Measurements from ENCODE around the gene ADGRV1.
A peak's percentile ranks its signal among the peaks of the same experiment; 100 is the strongest.
"Not testable (repeated sequence)": the region's sequence is repeated elsewhere in the genome, so short reads cannot be mapped to it uniquely, and the experiment has no call there.

The ADGRV1 gene

GRCh38 chr5:90746119-90746518, 187.5 kb downstream of the ADGRV1 start:
- no peak for DNase-seq (ENCODE audit: low spot score)

GRCh38 chr5:90747175-90747574, 188.6 kb downstream of the ADGRV1 start:
- no peak for DNase-seq (ENCODE audit: low spot score)

- no peak for DNase-seq (ENCODE audit: low spot score)
Observed at GRCh38 chr5:90747693-90748092, 189.1 kb downstream of the ADGRV1 start.

GRCh38 chr5:90759119-90759518, 200.5 kb downstream of the ADGRV1 start:
- DNase-seq (ENCODE audit: low spot score): no peak

- no peak for DNase-seq (ENCODE audit: low spot score)
Observed at GRCh38 chr5:90767710-90768109, 209.1 kb downstream of the ADGRV1 start.

GRCh38 chr5:90770006-90770541, 211.5 kb downstream of the ADGRV1 start:
- DNase-seq (ENCODE audit: low spot score): not testable (repeated sequence)

GRCh38 chr5:90777959-90778358, 219.4 kb downstream of the ADGRV1 start:
- DNase-seq (ENCODE audit: low spot score): no peak

- peak; percentile 28 for DNase-seq (ENCODE audit: low spot score)
Observed at GRCh38 chr5:90783460-90784333, 225.1 kb downstream of the ADGRV1 start.

- DNase-seq (ENCODE audit: low spot score): no peak
Observed at GRCh38 chr5:90786756-90787155, 228.2 kb downstream of the ADGRV1 start.

- no peak for DNase-seq (ENCODE audit: low spot score)
Observed at GRCh38 chr5:90792725-90793124, 234.1 kb downstream of the ADGRV1 start.

GRCh38 chr5:90793183-90793582, 234.6 kb downstream of the ADGRV1 start:
- DNase-seq (ENCODE audit: low spot score): no peak

GRCh38 chr5:90796919-90797318, 238.3 kb downstream of the ADGRV1 start:
- DNase-seq (ENCODE audit: low spot score): not testable (repeated sequence)

- DNase-seq (ENCODE audit: low spot score): not testable (repeated sequence)
Observed at GRCh38 chr5:90800082-90800481, 241.5 kb downstream of the ADGRV1 start.

GRCh38 chr5:90800515-90800914, 241.9 kb downstream of the ADGRV1 start:
- not testable (repeated sequence) for DNase-seq (ENCODE audit: low spot score)

GRCh38 chr5:90802474-90803317, 244.1 kb downstream of the ADGRV1 start:
- DNase-seq (ENCODE audit: low spot score): peak; percentile 57

- DNase-seq (ENCODE audit: low spot score): no peak
Observed at GRCh38 chr5:90803381-90803780, 244.8 kb downstream of the ADGRV1 start.

GRCh38 chr5:90803876-90804275, 245.3 kb downstream of the ADGRV1 start:
- DNase-seq (ENCODE audit: low spot score): no peak

- DNase-seq (ENCODE audit: low spot score): no peak
Observed at GRCh38 chr5:90807496-90807895, 248.9 kb downstream of the ADGRV1 start.

- no peak for DNase-seq (ENCODE audit: low spot score)
Observed at GRCh38 chr5:90809311-90810056, 250.9 kb downstream of the ADGRV1 start.

GRCh38 chr5:90810211-90810610, 251.6 kb downstream of the ADGRV1 start:
- no peak for DNase-seq (ENCODE audit: low spot score)

- no peak for DNase-seq (ENCODE audit: low spot score)
Observed at GRCh38 chr5:90813392-90813791, 254.8 kb downstream of the ADGRV1 start.

- DNase-seq (ENCODE audit: low spot score): not testable (repeated sequence)
Observed at GRCh38 chr5:90822062-90822461, 263.5 kb downstream of the ADGRV1 start.

Data from HuH-7 (cell line).